Hematopoietic multipotent progenitor cell treated with erythropoietin and hydrocortisone succinate and interleukin-3 and kit ligand, for 6 days (in vitro differentiated cells): ENCODE measurements around the gene FLNC.

Source experiments
- DNase-seq: peaks from one replicate; pipeline ENCODE4 v3.0.0-alpha.2; 2015

The FLNC gene, protein sequence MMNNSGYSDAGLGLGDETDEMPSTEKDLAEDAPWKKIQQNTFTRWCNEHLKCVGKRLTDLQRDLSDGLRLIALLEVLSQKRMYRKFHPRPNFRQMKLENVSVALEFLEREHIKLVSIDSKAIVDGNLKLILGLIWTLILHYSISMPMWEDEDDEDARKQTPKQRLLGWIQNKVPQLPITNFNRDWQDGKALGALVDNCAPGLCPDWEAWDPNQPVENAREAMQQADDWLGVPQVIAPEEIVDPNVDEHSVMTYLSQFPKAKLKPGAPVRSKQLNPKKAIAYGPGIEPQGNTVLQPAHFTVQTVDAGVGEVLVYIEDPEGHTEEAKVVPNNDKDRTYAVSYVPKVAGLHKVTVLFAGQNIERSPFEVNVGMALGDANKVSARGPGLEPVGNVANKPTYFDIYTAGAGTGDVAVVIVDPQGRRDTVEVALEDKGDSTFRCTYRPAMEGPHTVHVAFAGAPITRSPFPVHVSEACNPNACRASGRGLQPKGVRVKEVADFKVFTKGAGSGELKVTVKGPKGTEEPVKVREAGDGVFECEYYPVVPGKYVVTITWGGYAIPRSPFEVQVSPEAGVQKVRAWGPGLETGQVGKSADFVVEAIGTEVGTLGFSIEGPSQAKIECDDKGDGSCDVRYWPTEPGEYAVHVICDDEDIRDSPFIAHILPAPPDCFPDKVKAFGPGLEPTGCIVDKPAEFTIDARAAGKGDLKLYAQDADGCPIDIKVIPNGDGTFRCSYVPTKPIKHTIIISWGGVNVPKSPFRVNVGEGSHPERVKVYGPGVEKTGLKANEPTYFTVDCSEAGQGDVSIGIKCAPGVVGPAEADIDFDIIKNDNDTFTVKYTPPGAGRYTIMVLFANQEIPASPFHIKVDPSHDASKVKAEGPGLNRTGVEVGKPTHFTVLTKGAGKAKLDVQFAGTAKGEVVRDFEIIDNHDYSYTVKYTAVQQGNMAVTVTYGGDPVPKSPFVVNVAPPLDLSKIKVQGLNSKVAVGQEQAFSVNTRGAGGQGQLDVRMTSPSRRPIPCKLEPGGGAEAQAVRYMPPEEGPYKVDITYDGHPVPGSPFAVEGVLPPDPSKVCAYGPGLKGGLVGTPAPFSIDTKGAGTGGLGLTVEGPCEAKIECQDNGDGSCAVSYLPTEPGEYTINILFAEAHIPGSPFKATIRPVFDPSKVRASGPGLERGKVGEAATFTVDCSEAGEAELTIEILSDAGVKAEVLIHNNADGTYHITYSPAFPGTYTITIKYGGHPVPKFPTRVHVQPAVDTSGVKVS (N-terminal part only)

GRCh38 chr7:128830231-128831177 lies at the start of gene FLNC:
TSS of gene FLNC (plus strand) at chr7:128830406. CDS start at chr7:128830638, 232 bp downstream.
- peak; percentile 47 for DNase-seq

DNA sequence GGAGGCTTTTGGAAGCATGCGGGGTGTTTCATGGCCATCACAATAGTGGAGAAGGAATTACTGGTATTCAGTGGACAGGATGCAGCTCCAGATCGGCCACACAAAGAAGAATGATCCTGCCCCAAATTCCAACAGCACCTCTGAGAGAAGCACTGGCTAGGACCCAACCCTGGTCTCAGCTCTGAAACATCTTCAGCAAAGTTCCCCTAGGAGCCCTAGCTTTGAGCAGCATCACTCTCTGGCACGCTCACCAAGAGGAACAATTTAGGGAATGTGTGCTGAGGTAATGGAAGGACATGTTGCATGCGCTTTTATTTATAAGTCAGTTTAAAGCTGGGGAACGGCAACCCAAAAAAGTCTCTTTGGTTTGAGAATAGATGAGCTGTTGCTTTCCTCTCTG lies 49.1 kb upstream of the FLNC start:
- no peak for DNase-seq

- no peak for DNase-seq
These were observed 48.4 kb upstream of the FLNC start for GRCh38 chr7:128781851-128782250.

DNA sequence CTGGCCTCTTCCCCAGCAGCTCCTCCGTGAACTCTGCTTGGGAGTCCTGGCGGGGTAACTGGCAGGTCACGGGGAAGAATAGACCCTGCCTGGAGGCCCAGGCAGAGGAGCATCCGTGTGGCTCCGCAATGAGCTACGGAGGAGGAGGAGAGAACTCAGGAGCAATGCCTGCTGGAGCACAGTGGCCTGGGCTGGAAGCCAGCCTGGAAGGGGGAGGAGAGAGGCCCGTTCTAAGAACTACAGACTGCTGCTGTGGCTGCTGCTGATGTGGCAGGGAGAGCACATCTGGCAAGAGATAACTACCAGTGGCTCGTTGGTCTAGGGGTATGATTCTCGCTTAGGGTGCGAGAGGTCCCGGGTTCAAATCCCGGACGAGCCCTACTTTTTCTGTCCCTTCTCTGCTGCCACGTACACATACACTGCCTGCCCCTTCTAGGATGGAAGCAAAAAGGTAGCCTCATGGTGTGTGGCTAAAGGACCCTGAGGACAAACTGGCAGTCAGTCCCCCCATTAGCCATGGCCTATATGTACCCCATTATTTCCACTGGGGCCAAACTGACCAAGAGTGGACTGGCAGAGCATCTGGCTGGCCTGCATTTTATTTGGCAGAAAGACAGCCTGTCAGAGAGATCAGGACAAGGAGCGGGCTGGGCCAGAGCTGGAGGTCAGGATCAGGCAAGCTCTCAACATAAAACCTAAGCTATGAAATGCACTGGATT lies 46.9 kb upstream of the FLNC start:
- peak; percentile 76 for DNase-seq

GRCh38 chr7:128785738-128786137 lies 44.5 kb upstream of the FLNC start:
- no peak for DNase-seq

DNA sequence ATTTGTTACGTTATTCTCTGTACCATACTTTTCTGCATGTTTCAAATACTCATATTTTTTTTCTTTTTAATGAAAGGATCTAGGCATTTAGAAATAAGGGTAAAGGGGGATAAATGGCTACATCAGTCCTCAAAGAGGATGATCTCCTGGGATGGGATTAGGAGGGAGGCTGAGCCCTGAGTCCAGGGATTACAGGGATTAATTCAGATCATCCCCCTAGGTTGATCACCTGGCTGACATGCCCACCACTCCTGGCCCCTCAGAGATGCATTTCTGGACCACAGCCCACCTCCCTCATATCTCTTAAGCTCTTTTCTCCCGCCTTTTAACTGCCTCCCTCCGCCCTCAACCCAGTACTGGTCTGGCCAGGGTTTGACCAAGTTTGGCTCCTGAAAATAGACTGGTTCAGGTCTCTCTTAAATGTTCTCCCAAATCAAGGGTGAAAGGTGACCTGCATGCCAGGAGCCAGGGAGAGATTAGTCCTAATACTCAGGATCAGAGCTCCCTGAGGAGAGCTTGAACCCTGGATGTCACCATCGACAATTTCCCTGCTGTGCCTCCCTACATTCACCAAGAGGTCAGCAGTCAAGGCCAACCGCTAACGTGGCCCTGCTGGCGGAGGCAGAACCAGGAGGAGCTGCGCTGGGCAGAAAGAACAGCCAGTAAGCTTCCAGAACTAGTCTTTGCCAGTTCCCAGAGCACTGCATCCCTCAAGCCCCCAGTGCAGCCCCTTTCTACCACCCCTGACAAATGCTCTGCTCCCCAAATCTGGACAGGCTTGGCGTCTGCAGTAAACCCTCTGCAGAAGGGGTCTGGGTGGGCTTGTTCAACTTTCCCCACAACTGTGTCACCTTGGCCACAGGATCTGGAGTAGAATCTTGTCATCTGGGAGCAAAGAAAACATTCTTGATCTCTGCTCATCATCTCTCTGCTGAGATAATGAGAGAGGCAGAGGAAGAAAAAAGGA lies 41.5 kb upstream of the FLNC start:
- DNase-seq: no peak

- no peak for DNase-seq
These were observed 39.7 kb upstream of the FLNC start for GRCh38 chr7:128790315-128791041.

DNA sequence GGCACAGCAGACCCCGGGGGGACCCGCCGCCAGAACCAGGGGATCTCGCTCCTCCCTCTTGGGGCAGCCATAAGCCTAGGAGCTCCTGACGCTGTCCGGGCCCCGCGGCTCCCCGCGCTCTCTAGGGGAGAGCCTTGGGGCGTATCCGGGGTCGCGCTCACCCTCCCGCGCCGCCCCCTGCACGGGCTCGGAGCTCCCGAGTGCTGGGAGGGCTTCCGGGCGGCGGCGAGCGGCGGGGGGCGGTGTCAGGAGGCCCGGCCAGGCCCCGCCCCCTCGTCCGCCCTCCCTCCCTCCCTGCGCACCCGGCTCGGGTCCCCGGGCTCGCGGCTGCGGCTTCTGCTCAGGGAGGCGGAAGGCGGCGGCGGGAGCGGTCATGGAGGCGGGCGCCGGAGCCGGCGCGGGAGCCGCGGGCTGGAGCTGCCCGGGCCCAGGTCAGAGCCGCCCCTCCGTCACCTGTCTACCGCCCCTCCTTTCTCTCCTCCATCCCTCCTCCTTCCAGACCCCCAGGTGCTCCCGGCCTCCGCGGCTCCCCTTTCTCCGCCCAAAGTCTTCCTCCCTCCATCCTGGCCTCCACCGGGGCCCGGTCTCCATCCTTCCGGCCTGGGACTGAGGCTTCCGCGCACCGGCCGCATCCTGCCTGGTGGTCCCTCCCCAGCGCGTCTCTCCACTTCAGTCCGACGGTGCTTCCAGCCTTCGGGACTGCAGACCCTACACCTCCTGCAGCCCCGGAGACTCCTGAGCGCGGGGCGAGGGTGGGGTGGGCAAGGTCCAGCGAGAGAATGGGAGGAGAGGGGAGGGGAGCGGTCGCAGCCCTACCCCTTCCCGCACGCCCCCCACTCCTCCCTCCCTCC lies 38.9 kb upstream of the FLNC start, which contains the start of gene CCDC136:
Gene CCDC136 (plus strand): TSS at position 848 of the 851 bp plus-strand sequence. CDS start 444 bp downstream, outside the sequence.
- DNase-seq: peak; percentile 83

GRCh38 chr7:128791972-128792327 lies 38.3 kb upstream of the FLNC start:
- no peak for DNase-seq

DNA sequence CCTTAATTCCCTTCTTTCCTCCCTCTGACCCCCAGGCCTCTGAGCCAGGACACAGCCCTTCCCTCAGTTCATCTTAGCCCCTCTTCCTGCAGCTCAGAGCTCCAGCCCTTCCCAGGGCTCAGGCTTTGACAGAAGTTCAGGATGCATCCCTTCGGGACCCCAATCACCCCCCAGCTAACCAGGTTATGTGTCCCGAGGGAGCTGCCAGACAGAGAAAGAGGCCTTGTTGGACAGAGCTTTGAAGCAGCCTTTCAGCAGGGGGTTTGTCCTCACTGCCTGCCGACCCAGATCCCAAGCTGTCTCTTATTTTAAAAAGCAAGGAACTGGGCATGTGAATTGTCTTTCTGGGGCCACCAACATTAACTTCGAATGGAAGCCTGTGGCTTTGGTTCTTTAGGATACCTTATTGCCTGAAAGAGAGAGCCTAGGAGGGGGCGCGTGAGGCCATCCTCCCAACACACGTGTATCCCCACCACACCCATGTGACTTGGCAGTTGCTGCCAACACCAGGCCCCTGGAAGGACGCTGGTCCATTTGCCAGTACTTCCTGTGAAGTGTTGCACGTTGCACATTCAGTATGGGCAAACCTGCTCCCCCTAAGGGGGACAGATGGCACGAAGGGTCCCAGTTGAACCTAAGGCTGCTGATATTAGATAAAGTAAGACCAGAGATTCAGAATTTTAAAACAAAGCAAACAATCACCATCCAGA lies 37.6 kb upstream of the FLNC start:
- DNase-seq: peak; percentile 83

DNA sequence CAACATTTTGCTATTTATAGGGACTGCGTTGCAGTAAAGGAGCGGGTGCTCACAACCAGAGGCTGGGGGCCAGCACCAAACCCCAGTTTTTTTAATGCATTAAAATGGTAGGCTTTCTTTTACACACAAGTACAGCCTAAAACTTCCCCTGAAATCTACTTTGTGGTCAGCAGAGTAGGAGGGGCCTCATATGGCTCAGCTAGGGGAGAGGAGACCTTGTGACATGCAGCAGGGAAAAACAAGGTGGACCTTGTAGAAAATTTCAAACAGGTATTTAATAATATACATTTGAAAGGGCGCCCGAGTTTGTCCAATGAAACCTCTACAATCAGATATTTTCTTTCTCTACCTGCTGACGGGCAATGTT lies 37.0 kb upstream of the FLNC start:
- DNase-seq: peak; percentile 49

GRCh38 chr7:128794020-128794419 lies 36.2 kb upstream of the FLNC start:
- peak; percentile 39 for DNase-seq

- DNase-seq: no peak
These were observed 35.8 kb upstream of the FLNC start for GRCh38 chr7:128794436-128794835.

DNA sequence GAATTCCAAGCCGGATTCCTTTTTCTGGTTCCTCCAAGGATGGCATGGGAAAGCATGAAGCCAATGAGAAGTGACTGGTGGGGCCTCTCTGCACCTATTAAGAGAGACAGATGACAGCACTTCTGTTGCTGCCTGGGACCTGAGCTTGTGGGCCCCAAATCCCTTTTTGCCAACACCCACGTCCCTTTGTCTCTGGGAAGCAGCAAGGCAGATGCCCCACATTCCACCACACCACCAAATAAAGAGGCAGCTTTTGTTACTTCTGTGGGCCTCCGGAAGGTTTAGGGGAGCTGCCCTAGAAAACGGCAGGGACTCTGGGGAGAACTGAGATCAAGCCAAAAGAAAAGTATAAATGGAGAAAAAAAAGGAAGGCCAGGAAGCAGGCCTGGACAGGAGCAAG lies 35.1 kb upstream of the FLNC start:
- DNase-seq: no peak

- no peak for DNase-seq
These were observed 33.9 kb upstream of the FLNC start for GRCh38 chr7:128796327-128796726.

DNA sequence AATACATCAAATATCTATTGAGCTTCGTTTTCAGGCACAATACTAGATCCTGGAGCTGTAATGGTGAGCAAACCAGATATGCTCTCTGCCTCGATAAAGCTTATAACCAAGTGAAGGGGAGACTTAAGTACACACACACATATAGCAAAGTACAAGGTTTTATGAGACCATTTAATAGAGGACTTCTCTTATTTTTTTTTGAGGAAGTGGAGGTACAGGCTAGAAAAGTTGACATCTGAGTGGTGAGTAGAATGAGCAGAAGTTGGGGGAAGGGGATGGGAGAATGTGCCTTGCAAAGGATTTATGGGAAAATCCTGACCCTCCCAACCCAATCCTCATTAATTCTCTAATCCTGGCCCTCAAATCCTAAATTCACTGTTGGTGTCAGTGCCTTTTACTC lies 30.8 kb upstream of the FLNC start:
- no peak for DNase-seq

- no peak for DNase-seq
These were observed 29.6 kb upstream of the FLNC start for GRCh38 chr7:128800567-128800966.

DNA sequence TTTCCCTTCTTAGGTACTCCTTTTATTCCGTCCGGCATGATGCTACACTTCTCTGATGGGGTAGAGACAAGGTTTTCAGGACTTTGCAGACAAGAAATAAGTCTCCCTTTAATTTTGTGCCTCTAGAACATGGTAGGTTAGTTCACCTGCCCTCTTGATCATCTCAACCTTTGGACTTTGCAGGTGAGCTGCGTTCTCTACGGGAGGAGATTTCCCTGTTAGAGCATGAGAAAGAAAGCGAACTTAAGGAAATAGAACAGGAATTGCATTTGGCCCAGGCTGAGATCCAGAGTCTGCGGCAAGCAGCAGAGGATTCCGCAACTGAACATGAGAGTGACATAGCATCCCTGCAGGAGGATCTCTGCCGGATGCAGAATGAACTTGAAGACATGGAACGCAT lies 29.2 kb upstream of the FLNC start:
- no peak for DNase-seq
